ENCODE results near the gene NTRK3.

NTRK3 gene

DNA sequence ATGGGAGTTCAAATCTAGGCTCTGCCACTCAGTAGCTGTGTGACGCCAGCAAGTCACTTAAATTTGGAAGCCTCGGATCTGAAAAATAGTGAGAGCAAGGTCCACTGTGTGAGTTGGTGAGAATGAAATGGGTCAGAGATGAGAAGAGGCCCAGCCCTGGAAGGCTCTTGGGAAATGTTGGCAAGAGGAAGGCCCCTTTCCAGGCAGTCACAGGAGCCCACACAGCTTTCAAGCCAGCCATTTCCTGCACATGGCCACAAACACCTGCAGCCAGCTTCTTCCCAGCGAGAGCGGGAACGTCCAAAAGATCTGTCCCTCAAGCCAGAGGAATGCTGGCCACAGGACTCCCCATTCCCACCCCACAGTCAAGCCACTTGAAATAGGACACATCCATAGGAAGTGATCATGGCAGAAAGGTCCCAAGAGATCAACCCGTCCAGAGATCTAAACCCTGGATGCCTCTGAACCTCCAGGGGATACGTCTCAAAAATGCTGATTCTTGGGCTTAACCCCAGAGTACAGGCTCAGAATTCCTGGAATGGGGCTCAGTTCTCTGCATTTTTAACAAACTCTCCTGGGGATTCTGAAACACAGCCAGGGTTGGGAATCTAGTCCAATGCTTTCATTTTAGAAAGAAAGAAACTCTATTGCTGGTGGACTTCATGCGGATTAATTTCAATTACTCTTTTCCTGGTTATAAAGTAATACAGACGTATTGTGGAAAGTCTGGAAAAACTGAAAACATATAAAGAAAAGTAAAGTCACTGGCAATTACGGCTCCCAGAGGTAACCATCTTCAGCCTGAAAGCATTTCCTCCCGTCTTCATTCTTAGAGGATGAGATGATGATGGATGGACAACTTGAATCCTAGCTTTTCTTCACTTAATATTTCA is 35.9 kb downstream of the NTRK3 start:
- H3K4me3 ChIP-seq (ENCODE audit: low read depth, low read length) = no peak overlapping the region
- TF ChIP-seq, protein P1, sequence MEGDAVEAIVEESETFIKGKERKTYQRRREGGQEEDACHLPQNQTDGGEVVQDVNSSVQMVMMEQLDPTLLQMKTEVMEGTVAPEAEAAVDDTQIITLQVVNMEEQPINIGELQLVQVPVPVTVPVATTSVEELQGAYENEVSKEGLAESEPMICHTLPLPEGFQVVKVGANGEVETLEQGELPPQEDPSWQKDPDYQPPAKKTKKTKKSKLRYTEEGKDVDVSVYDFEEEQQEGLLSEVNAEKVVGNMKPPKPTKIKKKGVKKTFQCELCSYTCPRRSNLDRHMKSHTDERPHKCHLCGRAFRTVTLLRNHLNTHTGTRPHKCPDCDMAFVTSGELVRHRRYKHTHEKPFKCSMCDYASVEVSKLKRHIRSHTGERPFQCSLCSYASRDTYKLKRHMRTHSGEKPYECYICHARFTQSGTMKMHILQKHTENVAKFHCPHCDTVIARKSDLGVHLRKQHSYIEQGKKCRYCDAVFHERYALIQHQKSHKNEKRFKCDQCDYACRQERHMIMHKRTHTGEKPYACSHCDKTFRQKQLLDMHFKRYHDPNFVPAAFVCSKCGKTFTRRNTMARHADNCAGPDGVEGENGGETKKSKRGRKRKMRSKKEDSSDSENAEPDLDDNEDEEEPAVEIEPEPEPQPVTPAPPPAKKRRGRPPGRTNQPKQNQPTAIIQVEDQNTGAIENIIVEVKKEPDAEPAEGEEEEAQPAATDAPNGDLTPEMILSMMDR (IDR thresholded peaks at IDR 0.05; ENCODE audit: borderline replicate concordance, insufficient read depth, low read depth, low read length) = no peak

DNA sequence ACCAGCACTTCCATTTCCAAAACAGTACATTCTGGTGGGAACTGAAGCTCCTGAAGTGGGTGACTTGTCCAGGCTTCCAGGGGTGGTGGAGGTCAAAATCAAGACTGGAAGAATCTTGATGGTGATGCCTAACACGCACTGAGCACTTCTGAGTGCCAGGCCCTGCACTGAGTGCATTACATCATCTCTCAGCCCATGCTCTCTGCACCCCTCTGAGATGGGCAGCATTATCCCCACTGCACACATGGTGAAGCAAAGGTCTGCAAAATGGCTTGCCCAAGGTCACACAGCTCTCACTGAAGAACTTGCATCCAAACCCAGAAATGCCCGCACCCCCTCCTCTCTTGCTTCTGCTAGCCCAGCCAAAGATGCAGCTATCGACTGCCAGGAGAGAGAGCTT is 36.9 kb downstream of the NTRK3 start:
- TF ChIP-seq, protein P1 (IDR thresholded peaks at IDR 0.05; ENCODE audit: borderline replicate concordance, insufficient read depth, low read depth, low read length) = no peak
- no peak overlapping the region for H3K4me3 ChIP-seq (ENCODE audit: low read depth, low read length)

DNA sequence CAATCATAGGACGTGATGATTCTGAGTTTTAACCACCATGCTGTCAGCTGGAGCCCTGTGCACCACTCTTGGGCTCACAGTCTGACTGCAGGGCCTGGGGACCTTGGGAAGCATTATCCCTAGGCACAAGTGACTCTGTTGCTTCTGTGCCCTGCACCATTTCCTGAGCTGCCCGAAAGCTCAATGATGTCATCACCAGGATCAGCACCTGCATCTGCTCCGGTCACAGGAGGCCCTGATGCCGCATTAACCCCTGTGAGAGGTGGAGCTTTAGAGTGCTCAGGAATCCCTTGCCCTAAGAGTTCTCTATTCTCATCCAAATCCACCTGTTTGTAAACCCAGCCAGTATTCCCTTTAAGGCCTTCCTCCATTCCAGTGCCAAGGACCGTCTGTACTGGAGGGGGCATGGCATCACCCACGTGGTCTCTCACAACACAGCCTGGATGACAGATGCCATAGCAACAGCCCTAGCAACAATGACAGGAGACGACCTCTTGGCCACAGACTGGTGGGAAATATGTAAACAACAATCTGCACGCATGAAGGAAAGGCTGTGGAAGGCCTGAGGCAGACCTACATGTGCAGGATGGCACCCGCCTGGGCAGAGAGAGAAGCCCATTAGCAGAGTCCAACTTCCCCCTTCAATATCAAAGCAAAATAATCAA is 37.9 kb downstream of the NTRK3 start:
- H3K4me3 ChIP-seq (ENCODE audit: low read depth, low read length) = no peak overlapping the region
- TF ChIP-seq, protein P1 (IDR thresholded peaks at IDR 0.05; ENCODE audit: borderline replicate concordance, insufficient read depth, low read depth, low read length) = no peak

DNA sequence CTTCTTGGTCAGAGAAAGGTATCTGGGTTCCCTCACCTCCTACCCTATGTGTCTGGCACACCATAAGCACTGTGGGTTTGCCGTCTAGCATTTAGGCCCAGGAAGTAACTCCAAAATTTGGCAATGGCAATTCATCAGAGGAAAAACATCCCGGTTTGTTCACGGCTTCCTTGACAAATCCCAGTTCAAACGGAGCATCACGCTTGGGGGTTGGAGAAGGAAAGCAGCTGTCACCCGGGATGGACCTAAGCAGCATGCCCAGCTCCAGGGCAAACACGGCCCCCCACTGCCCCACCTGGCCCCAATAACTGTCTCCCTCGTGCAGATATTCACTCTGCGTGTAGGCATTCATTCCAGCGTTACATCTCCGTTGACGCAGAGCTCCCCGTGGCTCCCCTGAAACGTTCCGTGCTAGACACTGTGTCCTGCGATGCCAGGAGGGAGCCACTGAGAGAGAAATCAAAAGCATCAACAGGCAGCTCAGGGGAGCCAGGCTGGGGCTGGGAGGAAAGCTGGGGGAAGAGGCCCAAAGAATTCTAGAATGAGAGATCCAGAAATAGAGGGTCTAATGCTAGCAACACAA is 41.4 kb downstream of the NTRK3 start:
- TF ChIP-seq, protein P1 (IDR thresholded peaks at IDR 0.05; ENCODE audit: borderline replicate concordance, insufficient read depth, low read depth, low read length) = no peak
- no peak overlapping the region for H3K4me3 ChIP-seq (ENCODE audit: low read depth, low read length)

DNA sequence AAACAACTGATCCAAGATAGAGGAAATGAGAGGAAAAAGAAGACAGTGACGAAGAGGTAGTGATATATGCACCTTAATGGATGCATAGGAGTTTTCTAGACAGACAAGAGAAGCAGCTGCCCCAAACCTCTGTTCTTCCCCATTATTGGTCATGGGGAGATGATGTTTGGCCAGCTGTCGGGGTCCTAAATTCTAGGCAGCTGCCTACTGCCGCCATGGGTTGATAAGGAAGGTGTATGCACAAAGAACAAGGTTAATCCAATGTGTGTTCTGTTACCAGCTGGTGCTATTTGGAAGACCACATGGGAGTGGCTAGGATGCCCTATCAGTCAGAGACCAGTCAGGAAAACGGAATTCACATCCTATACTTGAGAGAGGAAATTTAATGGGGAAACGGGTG is 47.4 kb downstream of the NTRK3 start:
- TF ChIP-seq, protein P1 (IDR thresholded peaks at IDR 0.05; ENCODE audit: borderline replicate concordance, insufficient read depth, low read depth, low read length) = no peak
- H3K4me3 ChIP-seq (ENCODE audit: low read depth, low read length) = no peak overlapping the region

DNA sequence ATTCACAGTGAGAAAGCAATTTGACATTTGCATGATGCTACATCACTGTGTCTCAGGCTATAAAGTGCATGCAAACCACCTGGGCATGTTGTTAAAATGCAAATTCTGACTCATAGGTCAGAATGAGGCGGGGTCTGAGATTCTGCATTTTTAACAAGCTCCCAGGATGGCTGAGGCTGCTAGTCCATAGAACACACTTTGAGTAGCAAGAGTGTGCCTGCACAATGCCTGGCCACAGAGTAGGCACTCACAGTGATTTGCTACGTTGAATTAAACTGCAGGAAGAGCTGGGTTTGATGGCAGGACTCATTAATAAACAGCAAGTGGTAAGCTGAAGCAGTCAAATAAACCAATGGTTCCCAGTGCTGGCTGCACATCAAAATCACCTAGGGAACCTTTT is 48.1 kb downstream of the NTRK3 start:
- TF ChIP-seq, protein P1 (IDR thresholded peaks at IDR 0.05; ENCODE audit: borderline replicate concordance, insufficient read depth, low read depth, low read length) = no peak
- no peak overlapping the region for H3K4me3 ChIP-seq (ENCODE audit: low read depth, low read length)
